Transverse colon (tissue), 4 donors: ENCODE measurements around the gene ITPKB. TPM values are rescaled to one million over a fixed set of nuclear protein-coding genes. Genes with fewer than 3 reads are reported as not detected.

Experiments
- DNase-seq: peaks from one replicate; pipeline ENCODE4 v3.0.0-alpha.2; 2019
- H3K27ac ChIP-seq, 4 donors: fragments of 200-600 bp; sonication (generic); 2 replicates each; pipeline ENCODE4 v1.5.1; 2016 to 2018; ENCODE audit warnings: inconsistent platforms in 4 of 4
- H3K27me3 ChIP-seq: fragments of 200-600 bp; sonication (generic); 2 replicates; pipeline ENCODE4 v1.5.1; 2017; ENCODE audit warnings: inconsistent platforms
- H3K36me3 ChIP-seq, 4 donors: fragments of 200-600 bp; sonication (generic); 2 replicates each; pipeline ENCODE4 v1.5.1; 2017 to 2019; ENCODE audit warnings: inconsistent platforms in 4 of 4
- H3K4me1 ChIP-seq, 4 donors: fragments of 200-600 bp; sonication (generic); 2 replicates each; pipeline ENCODE4 v1.5.1; 2017 to 2020; ENCODE audit warnings: inconsistent platforms in 4 of 4
- H3K4me3 ChIP-seq, 4 donors: fragments of 200-600 bp; sonication (generic); 1 replicate in 1 of 4; 2 replicates in 3 of 4; pipeline versions ENCODE4 v1.5.1 to v1.6.1; 2017 to 2019; ENCODE audit warnings: inconsistent platforms in 4 of 4
- H3K9me3 ChIP-seq, 2 donors: fragments of 200-600 bp; sonication (generic); 2 replicates each; pipeline ENCODE4 v1.5.1; 2017 to 2019; ENCODE audit warnings: inconsistent platforms in 2 of 2
- EP300 ChIP-seq: sonication (generic); formaldehyde crosslinking; IDR thresholded peaks from one replicate; pipeline ENCODE4 v1.6.1; 2017; ENCODE audit warnings: antibody characterized with exemption, low read depth
- POLR2A ChIP-seq: fragments of 450-650 bp; IDR thresholded peaks from one replicate; pipeline ENCODE4 v1.6.1; 2016; ENCODE audit warnings: antibody characterized with exemption, mild to moderate bottlenecking, moderate library complexity
- POLR2AphosphoS5 ChIP-seq, 3 donors: sonication (generic); formaldehyde crosslinking; IDR thresholded peaks; one replicate each; pipeline ENCODE4 v1.6.1; 2016; ENCODE audit warnings: antibody characterized with exemption in 3 of 3
- WGBS, 2 donors: methylation state at CpG; one replicate each; pipeline ENCODE4 v1.1.5; 2018; ENCODE audit warnings: low coverage in 1 of 2; 5-methylcytosine and 5-hydroxymethylcytosine counted together
- in situ Hi-C, 4 donors: fragments of 200-750 bp; cut with MboI; loops; one replicate each; pipeline versions ENCODE4 v1.15.0 to v1.15.1; 2017; ENCODE audit warnings: low sequenced_read_pairs in 3 of 4, low pct_ligation_motif_present in 1 of 4, low pct_unique_long_range_greater_than_20kb in 1 of 4
- intact Hi-C: fragments of 100-400 bp; cut with DNase I; formaldehyde crosslinking; loops from one replicate; pipeline ENCODE4 v1.15.1; 2023; ENCODE audit warnings: low total_unique reads
- total RNA-seq, 4 donors: library from RNA; depleted of rRNA; stranded (reverse); fragments of >200 nt; gene quantifications; one replicate each; pipeline ENCODE4 v1.1.0, GENCODE V29; 2016
- TF ChIP-seq, protein P1 (sequence below), 5 experiments: fragments of 200-600 bp in 3 of 5; fragments of 450-650 bp in 2 of 5; sonication (generic) in 3 of 5; IDR thresholded peaks; 1 replicate in 2 of 5; 2 replicates in 3 of 5; pipeline ENCODE4 v1.5.1; 2016 to 2017; ENCODE audit warnings: antibody characterized with exemption in 5 of 5, inconsistent platforms in 3 of 5, mild to moderate bottlenecking in 2 of 5, moderate library complexity in 1 of 5

ITPKB gene
- total RNA-seq, 4 donors from 2014 or later = 14.3 to 57.6 (median 23.7) TPM

DNA sequence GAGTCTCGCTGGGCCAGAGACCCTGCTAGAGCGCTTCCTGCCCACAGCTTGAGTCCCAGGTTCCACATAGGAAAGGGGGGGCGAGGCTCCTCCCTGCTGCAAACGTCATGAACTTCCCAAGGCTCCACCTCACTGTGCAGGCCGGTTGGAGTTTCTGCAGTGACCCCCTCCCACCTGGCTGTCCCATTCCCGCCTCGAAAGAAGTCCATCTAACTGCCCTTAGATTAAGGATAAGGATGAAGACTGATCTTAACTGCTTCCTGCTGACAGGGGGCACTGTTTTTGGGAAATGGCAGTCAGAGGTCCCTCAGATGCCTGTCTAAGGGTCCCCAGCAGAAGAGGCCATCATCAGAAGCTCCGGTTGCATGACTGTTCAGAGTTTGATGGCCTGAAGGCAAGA is 127.8 kb downstream of the ITPKB start:
- Histone ChIP-seq H3K27ac (no peak overlapping the region), H3K4me1 (no peaks in the 10 kb centered on the region), H3K9me3 (no peaks in the 10 kb centered on the region), H3K27me3 (no peaks in the 10 kb centered on the region), H3K36me3 (no peaks in the 10 kb centered on the region), H3K4me3 (no peak overlapping the region)
- no peak for TF ChIP-seq POLR2A
- TF ChIP-seq, protein P1, sequence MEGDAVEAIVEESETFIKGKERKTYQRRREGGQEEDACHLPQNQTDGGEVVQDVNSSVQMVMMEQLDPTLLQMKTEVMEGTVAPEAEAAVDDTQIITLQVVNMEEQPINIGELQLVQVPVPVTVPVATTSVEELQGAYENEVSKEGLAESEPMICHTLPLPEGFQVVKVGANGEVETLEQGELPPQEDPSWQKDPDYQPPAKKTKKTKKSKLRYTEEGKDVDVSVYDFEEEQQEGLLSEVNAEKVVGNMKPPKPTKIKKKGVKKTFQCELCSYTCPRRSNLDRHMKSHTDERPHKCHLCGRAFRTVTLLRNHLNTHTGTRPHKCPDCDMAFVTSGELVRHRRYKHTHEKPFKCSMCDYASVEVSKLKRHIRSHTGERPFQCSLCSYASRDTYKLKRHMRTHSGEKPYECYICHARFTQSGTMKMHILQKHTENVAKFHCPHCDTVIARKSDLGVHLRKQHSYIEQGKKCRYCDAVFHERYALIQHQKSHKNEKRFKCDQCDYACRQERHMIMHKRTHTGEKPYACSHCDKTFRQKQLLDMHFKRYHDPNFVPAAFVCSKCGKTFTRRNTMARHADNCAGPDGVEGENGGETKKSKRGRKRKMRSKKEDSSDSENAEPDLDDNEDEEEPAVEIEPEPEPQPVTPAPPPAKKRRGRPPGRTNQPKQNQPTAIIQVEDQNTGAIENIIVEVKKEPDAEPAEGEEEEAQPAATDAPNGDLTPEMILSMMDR (IDR thresholded peaks at IDR 0.05) = no peak
- TF ChIP-seq POLR2AphosphoS5 (IDR thresholded peaks at IDR 0.05) = no peak
- TF ChIP-seq EP300 = no peak
- in situ Hi-C loops (loop anchor here in 2 of 4 donors (25.0 kb wide), 1 partner anchor 199 kb away; the partner anchor contains the start of gene PARP1 (in 2 of the 2)), intact Hi-C loops (no loop called here)
- 42 to 52% methylated on average over 4 to 8 of the region's 8 CpGs for WGBS, 2 donors
- DNase-seq = no peak

DNA sequence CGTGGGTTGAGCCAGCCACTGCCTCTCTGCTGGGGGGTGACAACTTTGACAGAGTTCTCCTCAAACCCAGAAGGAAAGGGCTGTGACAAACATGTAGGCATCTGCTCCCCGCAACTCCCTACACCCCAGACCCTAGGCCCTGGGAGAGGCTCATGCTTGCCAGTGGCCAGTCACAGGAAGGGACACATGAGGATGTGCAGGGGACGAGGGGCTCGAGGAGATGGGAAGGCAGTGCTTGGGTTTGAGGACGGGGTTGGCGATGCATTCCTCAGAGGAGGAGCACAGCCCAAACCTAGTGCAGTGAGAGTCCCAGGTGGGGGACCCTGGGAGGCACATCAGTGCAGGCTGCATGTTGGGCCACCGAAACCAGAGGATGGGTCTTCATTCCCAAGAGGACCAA is 128.4 kb downstream of the ITPKB start:
- no peaks in the 10 kb centered on the region for H3K36me3 ChIP-seq
- 81% methylated on average over 7 of the region's 7 CpGs; no CpG with 5 or more reads in 1 of the 2 donors for WGBS, 2 donors
- DNase-seq = no peak
- in situ Hi-C loops = loop anchor here in 2 of 4 donors (25.0 kb wide), 1 partner anchor 198 kb away; the partner anchor contains the start of gene PARP1 (in 2 of the 2)
- TF ChIP-seq, protein P1 (IDR thresholded peaks at IDR 0.05) = no peak
- TF ChIP-seq POLR2A (no peak), POLR2AphosphoS5 (IDR thresholded peaks at IDR 0.05) (no peak), EP300 (no peak)
- H3K27ac ChIP-seq = no peak overlapping the region
- H3K4me1 ChIP-seq = no peaks in the 10 kb centered on the region
- H3K9me3 ChIP-seq = no peaks in the 10 kb centered on the region
- intact Hi-C loops = no loop called here
- no peaks in the 10 kb centered on the region for H3K27me3 ChIP-seq
- H3K4me3 ChIP-seq = no peak overlapping the region

DNA sequence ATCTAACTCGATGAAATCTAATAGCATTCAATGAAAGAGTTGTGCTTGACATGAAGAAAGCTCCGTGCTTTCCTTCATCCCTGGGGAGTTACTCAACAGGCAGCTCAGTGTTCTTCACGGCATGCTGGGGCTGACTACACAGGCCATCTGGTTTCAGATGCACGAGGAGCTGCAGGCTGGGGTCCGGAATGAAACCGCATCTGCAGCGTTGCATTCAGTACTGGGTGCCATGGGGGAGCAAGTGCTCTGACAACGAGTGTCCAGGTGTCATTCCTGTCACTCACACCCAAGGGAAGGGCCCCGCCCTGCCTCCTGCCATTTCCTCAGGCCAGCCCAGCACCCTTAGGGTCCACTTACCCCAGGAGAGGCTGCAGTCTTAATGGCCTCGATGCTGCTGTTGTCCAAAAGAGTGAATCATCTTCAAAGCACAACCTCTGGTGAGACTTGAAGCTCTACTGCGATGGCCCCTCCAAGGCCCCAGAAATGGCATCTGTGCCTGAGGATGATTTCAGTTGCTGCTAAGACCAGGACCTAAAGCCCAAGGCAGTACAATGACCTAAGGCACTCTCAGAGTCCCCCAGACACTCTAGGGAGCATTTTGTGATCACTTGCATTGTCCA is 129.1 kb downstream of the ITPKB start:
- DNase-seq = no peak
- Histone ChIP-seq H3K9me3 (no peaks in the 10 kb centered on the region), H3K36me3 (no peaks in the 10 kb centered on the region), H3K4me3 (no peak overlapping the region), H3K27me3 (no peaks in the 10 kb centered on the region), H3K4me1 (no peaks in the 10 kb centered on the region), H3K27ac (no peak overlapping the region)
- in situ Hi-C loops (loop anchor here in 2 of 4 donors (25.0 kb wide), 1 partner anchor 198 kb away; the partner anchor contains the start of gene PARP1 (in 2 of the 2)), intact Hi-C loops (loop anchor here (2.0 kb wide), 1 partner anchor 63 kb away; no protein-coding TSS in a partner anchor)
- WGBS, 2 donors = 82 to 86% methylated on average over 1 to 10 of the region's 11 CpGs
- TF ChIP-seq, protein P1 (IDR thresholded peaks at IDR 0.05) = no peak
- TF ChIP-seq EP300 (no peak), POLR2AphosphoS5 (IDR thresholded peaks at IDR 0.05) (no peak), POLR2A (no peak)

DNA sequence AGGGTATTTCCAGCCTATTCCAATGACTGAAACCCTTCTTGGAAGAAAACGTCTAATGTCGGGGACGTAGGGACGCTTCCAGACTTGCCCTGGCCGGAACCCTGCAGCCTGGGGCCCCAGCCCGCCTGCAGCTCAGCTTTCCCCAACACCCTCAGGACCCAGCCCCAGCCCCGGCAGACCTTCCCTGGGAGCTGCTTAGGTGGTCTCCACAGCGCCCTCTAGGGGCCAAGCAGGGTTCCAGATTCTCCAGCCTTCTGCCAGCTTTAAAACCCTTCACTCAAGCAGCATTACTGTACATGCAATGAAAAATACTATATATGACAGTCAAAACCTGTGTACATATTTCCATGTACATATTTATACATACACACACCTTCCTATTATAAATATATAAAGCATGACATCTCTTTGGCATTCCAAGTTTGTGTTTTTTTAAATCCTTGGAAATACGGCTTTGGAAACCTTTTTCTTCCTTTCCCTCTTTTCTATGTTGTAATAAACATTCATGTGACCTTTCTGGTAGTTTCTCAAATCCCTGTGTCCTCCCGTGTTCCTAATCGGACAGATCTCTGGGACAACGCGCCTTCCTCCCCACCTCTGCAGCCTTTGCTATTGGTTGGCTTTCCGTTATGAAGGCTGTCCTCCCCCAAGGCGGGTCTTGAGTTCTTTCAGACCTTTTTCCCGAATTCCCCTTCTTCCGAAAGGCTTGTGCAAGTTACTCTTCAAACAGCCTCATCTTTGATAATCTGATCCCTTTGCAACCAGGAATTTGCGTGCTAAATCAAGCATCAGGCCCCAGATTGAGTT is 130.2 kb downstream of the ITPKB start:
- no peak for TF ChIP-seq POLR2A
- TF ChIP-seq, protein P1 (IDR thresholded peaks at IDR 0.05) = peak; percentile 74 to 90 (median 84)
- Histone ChIP-seq H3K27ac (no peak overlapping the region), H3K4me3 (no peak overlapping the region), H3K9me3 (no peaks in the 10 kb centered on the region), H3K4me1 (peaks cover under 1 to 6% (median 3%) of the 10 kb centered on the region in 4 donors), H3K36me3 (no peaks in the 10 kb centered on the region), H3K27me3 (no peaks in the 10 kb centered on the region)
- in situ Hi-C loops (loop anchor here in 2 of 4 donors (25.0 kb wide), 1 partner anchor 197 kb away; the partner anchor contains the start of gene PARP1 (in 2 of the 2)), intact Hi-C loops (loop anchor here (2.0 kb wide), 1 partner anchor 62 kb away; no protein-coding TSS in a partner anchor)
- 66 to 70% methylated on average over 8 to 18 of the region's 18 CpGs for WGBS, 2 donors
- peak; percentile 74 for DNase-seq
